GM06990 (cell line): ENCODE data around the gene TSPAN1.

Experiments used
- DNase-seq: peaks from one replicate; pipeline ENCODE4 v3.0.0-alpha.2; 2011; ENCODE audit not compliant: insufficient read length; ENCODE audit errors: extremely low read depth
- H3K27me3 ChIP-seq: replicated peaks from 2 replicates; pipeline ENCODE4 v1.6.0; 2011; ENCODE audit warnings: low read length; ENCODE audit not compliant: control insufficient read depth, insufficient read depth
- H3K36me3 ChIP-seq: 2 replicates; pipeline ENCODE4 v1.5.1; 2011; ENCODE audit warnings: low read length; ENCODE audit not compliant: control insufficient read depth, insufficient read depth
- H3K4me3 ChIP-seq: replicated peaks from 2 replicates; pipeline ENCODE4 v1.5.1; 2011; ENCODE audit warnings: low read depth, mild to moderate bottlenecking, control low read depth, low read length
- TF ChIP-seq, protein P1 (sequence below): IDR thresholded peaks from 2 replicates; pipeline ENCODE4 v1.5.1; 2011; ENCODE audit warnings: low read length, control low read depth, mild to moderate bottlenecking, inconsistent platforms; ENCODE audit not compliant: insufficient read depth, poor library complexity, severe bottlenecking

The TSPAN1 gene

DNA sequence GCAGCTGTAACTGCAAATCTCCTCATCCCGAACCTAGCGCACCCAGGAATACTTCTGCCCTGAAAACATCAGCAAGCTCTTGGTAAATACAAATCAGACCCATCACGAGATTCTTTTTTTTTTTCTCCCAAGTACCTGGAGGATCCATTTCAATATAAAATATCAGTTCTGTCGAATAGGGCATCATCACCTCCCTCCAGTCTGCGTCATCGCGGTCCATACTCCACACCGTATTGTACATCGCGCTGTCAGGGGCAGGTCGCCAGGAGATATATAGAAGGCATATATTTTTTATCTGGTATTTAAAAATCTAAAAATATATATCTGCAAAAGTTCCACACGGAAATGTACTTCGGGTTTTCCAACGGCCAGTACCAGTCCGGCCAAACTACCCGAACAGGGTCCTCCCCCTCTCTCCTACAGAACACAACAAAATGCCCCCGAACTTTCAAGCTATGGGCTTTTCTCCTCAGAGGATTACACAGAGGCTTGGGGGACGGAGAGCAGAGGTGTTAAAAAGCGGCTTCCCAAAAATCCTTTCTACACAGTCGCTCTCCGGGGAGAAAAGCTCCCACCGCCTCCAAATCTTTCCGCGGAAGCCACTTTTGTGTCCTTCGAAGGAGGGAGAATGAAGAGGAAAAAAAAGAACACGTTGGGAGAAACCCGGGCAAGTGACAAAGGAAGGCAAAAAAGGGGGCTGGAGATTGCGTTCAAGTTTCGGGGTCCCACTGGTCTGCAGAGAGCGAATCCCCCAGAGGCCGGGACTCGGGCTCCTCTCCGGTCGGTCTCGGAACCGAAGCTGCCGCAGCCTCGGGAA lies 43.0 kb upstream of the TSPAN1 start:
- TF ChIP-seq, protein P1, sequence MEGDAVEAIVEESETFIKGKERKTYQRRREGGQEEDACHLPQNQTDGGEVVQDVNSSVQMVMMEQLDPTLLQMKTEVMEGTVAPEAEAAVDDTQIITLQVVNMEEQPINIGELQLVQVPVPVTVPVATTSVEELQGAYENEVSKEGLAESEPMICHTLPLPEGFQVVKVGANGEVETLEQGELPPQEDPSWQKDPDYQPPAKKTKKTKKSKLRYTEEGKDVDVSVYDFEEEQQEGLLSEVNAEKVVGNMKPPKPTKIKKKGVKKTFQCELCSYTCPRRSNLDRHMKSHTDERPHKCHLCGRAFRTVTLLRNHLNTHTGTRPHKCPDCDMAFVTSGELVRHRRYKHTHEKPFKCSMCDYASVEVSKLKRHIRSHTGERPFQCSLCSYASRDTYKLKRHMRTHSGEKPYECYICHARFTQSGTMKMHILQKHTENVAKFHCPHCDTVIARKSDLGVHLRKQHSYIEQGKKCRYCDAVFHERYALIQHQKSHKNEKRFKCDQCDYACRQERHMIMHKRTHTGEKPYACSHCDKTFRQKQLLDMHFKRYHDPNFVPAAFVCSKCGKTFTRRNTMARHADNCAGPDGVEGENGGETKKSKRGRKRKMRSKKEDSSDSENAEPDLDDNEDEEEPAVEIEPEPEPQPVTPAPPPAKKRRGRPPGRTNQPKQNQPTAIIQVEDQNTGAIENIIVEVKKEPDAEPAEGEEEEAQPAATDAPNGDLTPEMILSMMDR = no peak
- peak overlapping the region; percentile 86 for H3K4me3 ChIP-seq
- no peaks in the 10 kb centered on the region for H3K27me3 ChIP-seq
- H3K36me3 ChIP-seq = no peaks in the 10 kb centered on the region; the same call in 1 of the 2 replicates
- no peak for DNase-seq

DNA sequence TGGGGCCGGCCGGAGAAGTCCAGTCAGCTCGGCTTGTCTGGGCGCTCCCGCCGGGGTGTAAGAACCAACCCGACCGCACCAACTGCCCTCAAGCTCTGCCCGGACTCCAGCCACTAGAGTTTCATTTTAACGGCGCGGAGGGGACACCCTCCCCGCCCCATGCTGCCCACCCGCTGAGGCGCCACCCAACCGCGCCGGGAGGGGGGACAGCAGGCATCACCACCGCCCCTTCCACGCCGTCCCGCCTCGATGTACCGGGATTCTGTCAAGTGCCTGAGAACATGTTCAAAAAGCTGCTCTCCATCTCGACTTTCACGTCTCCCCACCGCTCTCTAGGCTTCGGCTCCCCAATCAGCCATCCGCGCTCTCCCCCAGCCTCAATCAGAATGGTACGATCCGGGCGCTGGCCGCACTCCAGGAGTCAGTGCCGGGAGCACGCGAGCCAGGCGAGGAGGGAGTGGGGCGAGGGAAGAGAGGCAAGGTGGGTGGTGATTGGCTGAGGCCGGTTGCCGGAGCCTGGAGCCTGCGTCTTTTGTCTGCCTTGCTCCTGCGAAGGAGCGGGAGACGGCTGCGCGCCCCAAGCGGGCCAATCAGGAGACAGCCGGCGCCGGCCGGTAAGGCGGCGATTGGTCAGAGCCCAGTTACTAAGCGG lies 42.2 kb upstream of the TSPAN1 start, which contains the start of gene PIK3R3:
Gene PIK3R3 (minus strand): TSS at position 101 of the 652 bp plus-strand sequence. CDS start 677 bp downstream, outside the sequence.
- peak; percentile 97 for DNase-seq
- Histone ChIP-seq H3K4me3 (peak within 1 kb of the TSS; percentile 86), H3K27me3 (no peaks in the 10 kb centered on the region), H3K36me3 (no peaks in the 10 kb centered on the region; the same call in 1 of the 2 replicates)
- TF ChIP-seq, protein P1 = no peak

DNA sequence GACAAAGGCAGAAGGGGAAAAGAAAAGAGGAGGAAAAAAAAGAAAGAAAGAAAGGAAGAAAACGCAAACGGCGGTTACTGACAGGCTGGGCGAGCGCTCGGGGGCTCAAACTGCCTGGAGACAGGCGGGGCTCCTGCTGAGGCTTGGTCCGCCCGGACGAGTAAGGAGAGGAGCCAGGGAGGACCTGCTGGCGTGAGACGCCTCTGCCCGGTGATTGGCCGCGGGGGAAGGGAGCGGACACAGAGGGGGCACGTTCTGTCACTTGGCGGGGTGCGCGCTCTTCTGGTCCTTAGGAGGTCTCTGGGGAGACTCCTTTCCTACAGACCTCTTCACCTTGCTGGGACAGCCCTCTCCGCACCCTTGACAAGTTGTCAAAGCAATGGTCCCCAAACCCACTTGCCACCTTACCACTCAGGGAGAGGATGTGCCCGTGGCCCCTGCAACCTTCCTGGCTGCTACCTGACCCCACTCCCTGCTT lies 41.7 kb upstream of the TSPAN1 start:
- H3K4me3 ChIP-seq = peak overlapping the region; percentile 86
- TF ChIP-seq, protein P1 = no peak
- no peaks in the 10 kb centered on the region for H3K27me3 ChIP-seq
- H3K36me3 ChIP-seq = no peaks in the 10 kb centered on the region; the same call in 1 of the 2 replicates
- no peak for DNase-seq

DNA sequence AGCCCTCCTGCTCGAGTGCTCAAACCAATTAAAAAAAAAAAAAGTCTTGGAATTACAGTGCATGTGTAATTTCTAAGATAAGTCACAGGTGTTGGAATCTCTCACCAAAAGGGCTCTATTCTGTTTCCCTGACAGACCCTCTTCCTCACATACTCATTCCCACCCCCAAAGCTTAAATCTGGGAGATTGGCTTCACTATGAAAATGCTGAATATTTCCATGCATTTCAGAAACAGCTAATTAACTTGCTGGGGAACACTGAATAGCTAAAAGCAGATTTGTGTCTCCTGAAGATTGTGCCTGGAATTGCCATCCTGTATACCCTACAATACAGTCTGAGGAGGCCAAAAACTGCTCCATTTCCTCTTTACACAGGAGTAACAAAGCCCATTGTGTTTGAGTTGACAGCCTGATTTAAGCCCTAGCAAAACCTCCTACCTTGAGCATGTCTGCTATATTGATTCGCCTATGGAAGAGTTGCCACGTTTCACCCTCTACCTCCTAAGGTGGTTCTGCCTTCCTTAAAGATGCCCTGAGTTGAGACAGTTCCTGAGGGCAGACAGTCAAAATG lies 41.0 kb upstream of the TSPAN1 start:
- Histone ChIP-seq H3K36me3 (no peaks in the 10 kb centered on the region; the same call in 1 of the 2 replicates), H3K4me3 (peak overlapping the region; percentile 86), H3K27me3 (no peaks in the 10 kb centered on the region)
- no peak for DNase-seq
- TF ChIP-seq, protein P1 = no peak

DNA sequence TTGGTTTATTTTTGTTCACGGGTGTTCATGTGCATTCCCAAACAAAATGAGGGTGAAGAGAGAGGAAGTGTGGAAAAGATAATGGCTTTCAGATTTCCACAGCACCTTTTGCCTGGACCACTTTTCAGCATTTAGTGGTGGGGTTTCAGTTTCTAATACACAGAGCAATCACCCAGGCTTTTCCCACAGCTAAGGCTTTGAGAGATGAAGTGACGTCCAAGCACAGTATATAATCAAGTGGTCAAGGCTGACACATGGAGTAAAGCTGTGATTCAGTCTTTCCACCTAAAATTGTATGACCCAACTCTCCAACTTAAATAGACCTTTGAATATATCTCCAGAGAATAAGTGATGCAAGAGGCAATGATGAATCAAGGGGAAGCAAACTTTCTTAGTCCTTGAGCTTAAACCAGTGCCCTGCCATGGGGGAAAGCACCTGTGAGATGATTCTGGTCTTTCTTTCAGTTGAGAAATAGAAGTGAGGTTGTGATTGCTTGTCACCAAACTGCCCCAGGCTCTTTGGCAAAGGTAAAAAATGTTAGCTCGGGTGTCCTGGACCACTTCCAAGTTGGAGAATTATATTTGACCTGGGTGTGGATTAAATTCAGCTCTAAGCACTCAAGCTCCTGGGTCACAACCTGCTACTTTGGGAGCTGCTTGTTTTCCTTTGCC lies 40.1 kb upstream of the TSPAN1 start:
- TF ChIP-seq, protein P1 = no peak
- Histone ChIP-seq H3K36me3 (no peaks in the 10 kb centered on the region), H3K4me3 (no peak overlapping the region), H3K27me3 (no peaks in the 10 kb centered on the region)
- peak; percentile 25 for DNase-seq
